Measurements from ENCODE around the gene ABHD2.

The ABHD2 gene

GRCh38 chr15:89099968-89100367 is 11.7 kb downstream of the ABHD2 start:
- no peak for DNase-seq (ENCODE audit: low spot score)

GRCh38 chr15:89101302-89102193 is 13.3 kb downstream of the ABHD2 start:
- DNase-seq (ENCODE audit: low spot score), result peak; percentile 98

GRCh38 chr15:89103481-89104171 is 15.4 kb downstream of the ABHD2 start:
- no peak for DNase-seq (ENCODE audit: low spot score)

GRCh38 chr15:89104172-89104564 is 15.9 kb downstream of the ABHD2 start:
- no peak for DNase-seq (ENCODE audit: low spot score)

- DNase-seq (ENCODE audit: low spot score), result peak; percentile 56
These were observed 16.9 kb downstream of the ABHD2 start for GRCh38 chr15:89105147-89105546.

GRCh38 chr15:89106200-89106599 is 17.9 kb downstream of the ABHD2 start:
- no peak for DNase-seq (ENCODE audit: low spot score)

- DNase-seq (ENCODE audit: low spot score), result no peak
These were observed 19.7 kb downstream of the ABHD2 start for GRCh38 chr15:89107984-89108383.

GRCh38 chr15:89108835-89109234 is 20.6 kb downstream of the ABHD2 start:
- no peak for DNase-seq (ENCODE audit: low spot score)

- peak; percentile 70 for DNase-seq (ENCODE audit: low spot score)
These were observed 21.0 kb downstream of the ABHD2 start for GRCh38 chr15:89109238-89109637.

GRCh38 chr15:89110060-89110459 is 21.8 kb downstream of the ABHD2 start:
- no peak for DNase-seq (ENCODE audit: low spot score)

- no peak for DNase-seq (ENCODE audit: low spot score)
These were observed 23.1 kb downstream of the ABHD2 start for GRCh38 chr15:89111352-89111751.

GRCh38 chr15:89111961-89112340 is 23.7 kb downstream of the ABHD2 start:
- DNase-seq (ENCODE audit: low spot score), result peak; percentile 66

- peak; percentile 97 for DNase-seq (ENCODE audit: low spot score)
These were observed 24.2 kb downstream of the ABHD2 start for GRCh38 chr15:89112341-89112971.

GRCh38 chr15:89113296-89114024 is 25.2 kb downstream of the ABHD2 start:
- no peak for DNase-seq (ENCODE audit: low spot score)

GRCh38 chr15:89114990-89115389 is 26.7 kb downstream of the ABHD2 start:
- peak; percentile 46 for DNase-seq (ENCODE audit: low spot score)

- peak; percentile 92 for DNase-seq (ENCODE audit: low spot score)
These were observed 27.3 kb downstream of the ABHD2 start for GRCh38 chr15:89115547-89115946.

GRCh38 chr15:89116404-89116803 is 28.1 kb downstream of the ABHD2 start:
- DNase-seq (ENCODE audit: low spot score), result peak; percentile 48

- DNase-seq (ENCODE audit: low spot score), result no peak
These were observed 29.5 kb downstream of the ABHD2 start for GRCh38 chr15:89117790-89118189.

- no peak for DNase-seq (ENCODE audit: low spot score)
These were observed 30.3 kb downstream of the ABHD2 start for GRCh38 chr15:89118481-89118989.

- DNase-seq (ENCODE audit: low spot score), result no peak
These were observed 31.5 kb downstream of the ABHD2 start for GRCh38 chr15:89119489-89120478.
